ENCODE data around the gene DARS1. TPM values are rescaled to one million over a fixed set of nuclear protein-coding genes. Genes with fewer than 3 reads are reported as not detected.
A peak's percentile ranks its signal among the peaks of the same experiment; 100 is the strongest.

Gene DARS1
- total and polyA plus RNA-seq, 7 experiments from 2014 or later, result 45.3 to 140 (median 68.2) TPM

DNA sequence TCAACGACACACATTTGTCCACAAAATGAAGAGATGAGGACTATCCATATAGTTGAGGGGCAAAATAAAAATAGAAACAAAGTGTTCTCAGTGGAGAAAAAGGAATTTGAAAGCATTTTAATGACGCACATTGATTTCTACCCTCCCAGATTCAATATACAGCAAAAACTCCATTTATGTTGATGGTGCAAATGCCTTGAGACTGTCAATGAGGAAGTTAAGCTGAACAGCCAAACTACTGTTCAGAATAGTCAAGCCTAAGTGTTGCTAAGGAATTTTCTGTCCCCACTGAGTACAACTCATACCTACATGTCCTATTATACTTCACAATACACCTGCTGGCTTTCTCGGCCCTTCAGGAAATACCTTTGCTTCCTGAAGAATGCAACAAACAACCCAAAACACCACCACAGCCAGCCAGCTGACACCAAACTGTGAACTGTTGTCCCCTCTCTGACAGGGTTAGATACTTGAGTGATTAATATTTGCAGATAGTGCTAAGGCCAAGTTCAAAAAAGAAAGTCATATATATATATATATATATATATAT is 27.8 kb upstream of the DARS1 start:
- Histone ChIP-seq H3K4me1 (ENCODE audit: control insufficient read depth in 2 of 2, insufficient read depth in 2 of 2, low read length in 2 of 2) (peaks cover 5 to 17% of the 10 kb centered on the region in 2 donors), H3K27ac (ENCODE audit: low read depth, low read length) (no peak overlapping the region), H3K27me3 (ENCODE audit: control insufficient read depth in 2 of 2, insufficient read depth in 2 of 2, low read length in 2 of 2) (no peaks in the 10 kb centered on the region), H3K36me3 (ENCODE audit: control insufficient read depth in 2 of 3, insufficient read depth in 3 of 3, low read length in 3 of 3) (no peaks in the 10 kb centered on the region), H3K4me3 (ENCODE audit: low read length) (no peak overlapping the region), H3K9me3 (ENCODE audit: control insufficient read depth in 2 of 3, low read length in 3 of 3) (no peaks in the 10 kb centered on the region)
- DNase-seq, result no peak
- Mint-ChIP-seq H3K36me3 (peaks cover 0 to 32% (median 0%) of the 10 kb centered on the region in 5 donors), H3K4me1 (peaks cover 16 to 29% (median 21%) of the 10 kb centered on the region in 7 donors), H3K27me3 (no peaks in the 10 kb centered on the region), H3K9me3 (peaks cover 0 to 3% (median 0%) of the 10 kb centered on the region in 11 donors), H3K27ac (peak overlapping the region in 1 of 9 donors; percentile 20), H3K4me3 (no peak overlapping the region)
- CTCF ChIA-PET, result interaction anchor here (0.6 kb wide), 1 partner anchor 16 kb away, joined by 4 read pairs; no protein-coding TSS in a partner anchor
- no peak for ATAC-seq
- intact Hi-C loops (cut with micrococcal nuclease), result no loop called here
- POLR2A ChIA-PET, result interaction anchor here (0.6 to 0.7 kb wide), 2 partner anchors 29 to 377 kb away, joined by 3 read pairs; no protein-coding TSS in a partner anchor

GRCh38 chr2:136012315-136012714 is 26.9 kb upstream of the DARS1 start:
- no peak for DNase-seq
- Mint-ChIP-seq H3K27ac (no peak overlapping the region), H3K36me3 (peaks cover 0 to 35% (median 0%) of the 10 kb centered on the region in 5 donors), H3K4me1 (peaks cover 20 to 34% (median 25%) of the 10 kb centered on the region in 7 donors), H3K27me3 (no peaks in the 10 kb centered on the region), H3K9me3 (peaks cover 0 to 3% (median 0%) of the 10 kb centered on the region in 11 donors), H3K4me3 (no peak overlapping the region)
- Histone ChIP-seq H3K9me3 (ENCODE audit: control insufficient read depth in 2 of 3, low read length in 3 of 3) (no peaks in the 10 kb centered on the region), H3K4me1 (ENCODE audit: control insufficient read depth in 2 of 2, insufficient read depth in 2 of 2, low read length in 2 of 2) (peaks cover 11 to 25% of the 10 kb centered on the region in 2 donors), H3K4me3 (ENCODE audit: low read length) (no peak overlapping the region), H3K27me3 (ENCODE audit: control insufficient read depth in 2 of 2, insufficient read depth in 2 of 2, low read length in 2 of 2) (no peaks in the 10 kb centered on the region), H3K36me3 (ENCODE audit: control insufficient read depth in 2 of 3, insufficient read depth in 3 of 3, low read length in 3 of 3) (no peaks in the 10 kb centered on the region), H3K27ac (ENCODE audit: low read depth, low read length) (no peak overlapping the region)
- POLR2A ChIA-PET, result no interaction called here
- CTCF ChIA-PET, result no interaction called here
- intact Hi-C loops (cut with micrococcal nuclease), result no loop called here
- no peak for ATAC-seq

GRCh38 chr2:136010126-136010525 is 24.7 kb upstream of the DARS1 start:
- H3K4me1 ChIP-seq (ENCODE audit: control insufficient read depth in 2 of 2, insufficient read depth in 2 of 2, low read length in 2 of 2), result peaks cover 11 to 20% of the 10 kb centered on the region in 2 donors
- H3K27me3 ChIP-seq (ENCODE audit: control insufficient read depth in 2 of 2, insufficient read depth in 2 of 2, low read length in 2 of 2), result no peaks in the 10 kb centered on the region
- H3K27me3 Mint-ChIP-seq, result no peaks in the 10 kb centered on the region
- no peak overlapping the region for H3K4me3 Mint-ChIP-seq
- ATAC-seq (no peak), DNase-seq (no peak)
- no peak overlapping the region for H3K27ac Mint-ChIP-seq
- H3K9me3 ChIP-seq (ENCODE audit: control insufficient read depth in 2 of 3, low read length in 3 of 3), result no peaks in the 10 kb centered on the region
- peaks cover 0 to 35% (median 0%) of the 10 kb centered on the region in 5 donors for H3K36me3 Mint-ChIP-seq
- H3K9me3 Mint-ChIP-seq, result no peaks in the 10 kb centered on the region
- no peak overlapping the region for H3K4me3 ChIP-seq (ENCODE audit: low read length)
- ChIA-PET CTCF (no interaction called here), POLR2A (interaction anchor here (0.5 to 1.4 kb wide), 3 partner anchors 10 to 194 kb away, joined by 3 to 4 read pairs (median 3); no protein-coding TSS in a partner anchor)
- no peak overlapping the region for H3K27ac ChIP-seq (ENCODE audit: low read depth, low read length)
- peaks cover 16 to 41% (median 26%) of the 10 kb centered on the region in 7 donors for H3K4me1 Mint-ChIP-seq
- intact Hi-C loops (cut with micrococcal nuclease), result no loop called here
- no peaks in the 10 kb centered on the region for H3K36me3 ChIP-seq (ENCODE audit: control insufficient read depth in 2 of 3, insufficient read depth in 3 of 3, low read length in 3 of 3)

- Mint-ChIP-seq H3K4me3 (peak overlapping the region; percentile 7 to 77 (median 34)), H3K27ac (peak overlapping the region; percentile 60 to 94 (median 75))
- no peak overlapping the region for H3K4me3 ChIP-seq (ENCODE audit: low read length)
Measured at GRCh38 chr2:136008205-136008865, 22.9 kb upstream of the DARS1 start.

DNA sequence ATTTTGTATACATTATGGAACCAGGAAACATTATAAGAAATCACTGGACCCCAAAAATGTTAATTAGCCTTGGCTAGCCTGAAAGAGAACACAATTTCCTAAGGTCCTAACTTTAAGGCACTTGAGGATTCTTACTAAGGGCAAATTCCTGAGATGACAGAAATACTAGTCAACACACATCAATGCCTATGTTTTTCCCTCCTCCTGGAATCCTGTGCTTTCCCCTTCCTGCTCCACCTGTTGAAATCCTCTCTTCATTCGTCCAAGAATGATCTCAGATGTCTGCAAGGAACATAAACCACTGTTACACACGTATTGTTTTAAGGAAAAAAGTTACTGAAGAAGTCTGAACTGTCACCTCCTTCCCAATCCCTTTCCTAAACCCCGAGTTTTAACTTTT is 21.2 kb upstream of the DARS1 start:
- Mint-ChIP-seq H3K9me3 (peaks cover 0 to 9% (median 0%) of the 10 kb centered on the region in 11 donors), H3K4me3 (no peak overlapping the region), H3K27ac (peak overlapping the region in 1 of 9 donors; percentile 56), H3K27me3 (no peaks in the 10 kb centered on the region), H3K36me3 (peaks cover 5 to 49% (median 11%) of the 10 kb centered on the region in 5 donors), H3K4me1 (peaks cover 17 to 48% (median 24%) of the 10 kb centered on the region in 7 donors)
- no peaks in the 10 kb centered on the region for H3K9me3 ChIP-seq (ENCODE audit: control insufficient read depth in 2 of 3, low read length in 3 of 3)
- POLR2A ChIA-PET, result interaction anchor here (0.6 kb wide), 1 partner anchor 20 kb away, joined by 3 read pairs; no protein-coding TSS in a partner anchor
- CTCF ChIA-PET, result no interaction called here
- H3K4me3 ChIP-seq (ENCODE audit: low read length), result no peak overlapping the region
- H3K36me3 ChIP-seq (ENCODE audit: control insufficient read depth in 2 of 3, insufficient read depth in 3 of 3, low read length in 3 of 3), result no peaks in the 10 kb centered on the region
- DNase-seq, result no peak
- no peaks in the 10 kb centered on the region for H3K27me3 ChIP-seq (ENCODE audit: control insufficient read depth in 2 of 2, insufficient read depth in 2 of 2, low read length in 2 of 2)
- intact Hi-C loops (cut with micrococcal nuclease), result loop anchor here in 1 of 2 donors (5.0 kb wide), 1 partner anchor 51 kb away; no protein-coding TSS in a partner anchor
- no peak for ATAC-seq
- no peak overlapping the region for H3K27ac ChIP-seq (ENCODE audit: low read depth, low read length)
- peaks cover 11 to 20% of the 10 kb centered on the region in 2 donors for H3K4me1 ChIP-seq (ENCODE audit: control insufficient read depth in 2 of 2, insufficient read depth in 2 of 2, low read length in 2 of 2)

More at GRCh38 chr2:136008205-136008865, 22.9 kb upstream of the DARS1 start:
- intact Hi-C loops (cut with micrococcal nuclease), result loop anchor here (2.0 to 5.0 kb wide), 3 partner anchors 24 to 49 kb away; partner anchors contain the start of gene DARS1 (in 1 of the 2)
- DNase-seq (peak; percentile 20 to 53 (median 33)), ATAC-seq (peak; percentile 94)
- no peaks in the 10 kb centered on the region for H3K36me3 ChIP-seq (ENCODE audit: control insufficient read depth in 2 of 3, insufficient read depth in 3 of 3, low read length in 3 of 3)
- H3K4me1 ChIP-seq (ENCODE audit: control insufficient read depth in 2 of 2, insufficient read depth in 2 of 2, low read length in 2 of 2), result peaks cover 11 to 20% of the 10 kb centered on the region in 2 donors
- ChIA-PET CTCF (interaction anchor here (0.6 kb wide), 1 partner anchor 48 kb away, joined by 8 read pairs; no protein-coding TSS in a partner anchor), POLR2A (interaction anchor here (0.8 to 0.9 kb wide), 2 partner anchors 11 to 16 kb away, joined by 3 to 4 read pairs; no protein-coding TSS in a partner anchor)
- no peaks in the 10 kb centered on the region for H3K27me3 ChIP-seq (ENCODE audit: control insufficient read depth in 2 of 2, insufficient read depth in 2 of 2, low read length in 2 of 2)
- H3K9me3 Mint-ChIP-seq, result peaks cover 0 to 9% (median 0%) of the 10 kb centered on the region in 11 donors
- no peak overlapping the region for H3K27ac ChIP-seq (ENCODE audit: low read depth, low read length)
- no peaks in the 10 kb centered on the region for H3K9me3 ChIP-seq (ENCODE audit: control insufficient read depth in 2 of 3, low read length in 3 of 3)
- peaks cover 17 to 48% (median 30%) of the 10 kb centered on the region in 7 donors for H3K4me1 Mint-ChIP-seq
- no peaks in the 10 kb centered on the region for H3K27me3 Mint-ChIP-seq
- H3K36me3 Mint-ChIP-seq, result peaks cover 5 to 40% (median 7%) of the 10 kb centered on the region in 5 donors

DNA sequence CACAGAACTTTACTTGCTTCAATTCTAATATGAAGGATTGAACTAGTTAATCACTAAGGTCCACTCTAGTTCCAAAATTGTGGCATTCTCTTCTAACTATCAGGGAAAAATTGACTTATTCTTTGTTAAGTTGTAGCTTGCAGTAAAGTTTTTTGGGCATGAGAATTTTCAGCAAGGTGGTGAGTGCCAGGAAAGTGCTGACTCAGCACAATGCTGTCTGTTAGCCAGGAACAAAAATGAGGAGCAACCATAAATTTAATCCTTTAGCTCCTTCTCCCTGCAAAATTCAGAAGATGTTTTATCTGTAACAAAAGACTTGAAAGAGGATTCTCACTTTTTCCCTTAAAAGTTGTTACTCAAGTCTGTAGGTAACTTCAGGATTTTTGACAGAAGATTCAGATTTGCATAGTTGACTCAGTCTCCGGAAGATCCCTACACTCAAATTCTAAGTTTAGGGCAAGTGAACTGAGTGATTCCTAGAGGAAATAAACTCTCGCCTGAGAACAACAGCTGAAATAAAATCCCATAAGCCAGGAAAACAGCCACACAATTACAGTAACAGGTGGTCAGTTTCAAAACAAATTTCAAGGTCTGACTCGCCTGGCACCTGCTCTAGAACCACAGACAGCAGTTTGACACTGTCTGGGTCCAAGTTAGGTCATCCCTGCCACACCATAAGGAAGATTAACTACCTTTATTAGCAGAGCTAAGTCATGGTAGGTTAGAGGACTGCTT is 20.2 kb upstream of the DARS1 start:
- Mint-ChIP-seq H3K4me3 (no peak overlapping the region), H3K4me1 (peaks cover 18 to 53% (median 32%) of the 10 kb centered on the region in 7 donors), H3K27me3 (no peaks in the 10 kb centered on the region), H3K36me3 (peaks cover 5 to 54% (median 11%) of the 10 kb centered on the region in 5 donors), H3K27ac (no peak overlapping the region), H3K9me3 (peaks cover 0 to 9% (median 0%) of the 10 kb centered on the region in 11 donors)
- H3K9me3 ChIP-seq (ENCODE audit: control insufficient read depth in 2 of 3, low read length in 3 of 3), result no peaks in the 10 kb centered on the region
- POLR2A ChIA-PET, result interaction anchor here (0.7 to 1.7 kb wide), 2 partner anchors 20 to 108 kb away, joined by 3 read pairs; no protein-coding TSS in a partner anchor
- intact Hi-C loops (cut with micrococcal nuclease), result loop anchor here in 1 of 2 donors (5.0 kb wide), 1 partner anchor 52 kb away; no protein-coding TSS in a partner anchor
- CTCF ChIA-PET, result interaction anchor here (0.8 kb wide), 1 partner anchor 10 kb away, joined by 3 read pairs; no protein-coding TSS in a partner anchor
- DNase-seq (no peak), ATAC-seq (no peak)
- no peak overlapping the region for H3K4me3 ChIP-seq (ENCODE audit: low read length)
- H3K27ac ChIP-seq (ENCODE audit: low read depth, low read length), result no peak overlapping the region
- H3K36me3 ChIP-seq (ENCODE audit: control insufficient read depth in 2 of 3, insufficient read depth in 3 of 3, low read length in 3 of 3), result no peaks in the 10 kb centered on the region
- H3K4me1 ChIP-seq (ENCODE audit: control insufficient read depth in 2 of 2, insufficient read depth in 2 of 2, low read length in 2 of 2), result peaks cover 11 to 20% of the 10 kb centered on the region in 2 donors
- H3K27me3 ChIP-seq (ENCODE audit: control insufficient read depth in 2 of 2, insufficient read depth in 2 of 2, low read length in 2 of 2), result no peaks in the 10 kb centered on the region
